Immature natural killer cell (primary cell): ENCODE measurements around the gene PRPF40A. TPM values are rescaled to one million over a fixed set of nuclear protein-coding genes. Genes with fewer than 3 reads are reported as not detected.

ENCODE experiments used
- DNase-seq, 3 donors: peaks; one replicate each; pipeline ENCODE4 v3.0.0; 2022; ENCODE audit warnings: mixed read lengths in 1 of 3
- H3K27ac Mint-ChIP-seq, 6 donors: one replicate each; pipeline ENCODE4 v1.8.0; 2020; ENCODE audit warnings: mixed read lengths in 6 of 6, mild to moderate bottlenecking in 5 of 6, inconsistent platforms in 4 of 6, moderate library complexity in 3 of 6
- H3K27me3 Mint-ChIP-seq, 3 donors: one replicate each; pipeline ENCODE4 v1.8.0; 2020 to 2021; ENCODE audit warnings: low read depth in 3 of 3, mild to moderate bottlenecking in 3 of 3, mixed read lengths in 3 of 3, moderate library complexity in 3 of 3, inconsistent platforms in 1 of 3
- H3K36me3 Mint-ChIP-seq, 3 donors: one replicate each; pipeline ENCODE4 v1.8.0; 2020; ENCODE audit warnings: mixed read lengths in 3 of 3, inconsistent platforms in 2 of 3, mild to moderate bottlenecking in 2 of 3
- H3K4me1 Mint-ChIP-seq, 2 donors: one replicate each; pipeline ENCODE4 v1.8.0; 2020; ENCODE audit warnings: inconsistent platforms in 2 of 2, mild to moderate bottlenecking in 2 of 2, mixed read lengths in 2 of 2, moderate library complexity in 1 of 2
- H3K4me3 Mint-ChIP-seq, 5 donors: one replicate each; pipeline ENCODE4 v1.8.0; 2020; ENCODE audit warnings: mild to moderate bottlenecking in 5 of 5, mixed read lengths in 5 of 5, inconsistent platforms in 3 of 5, moderate library complexity in 3 of 5
- H3K9me3 Mint-ChIP-seq, 6 donors: one replicate each; pipeline ENCODE4 v1.8.0; 2020; ENCODE audit warnings: mild to moderate bottlenecking in 6 of 6, mixed read lengths in 6 of 6, inconsistent platforms in 4 of 6, moderate library complexity in 3 of 6
- polyA plus RNA-seq, 3 donors: library from polyadenylated mRNA; unstranded; fragments of 300-500 nt; fragmentation: Illumina TruSeq; gene quantifications; one replicate each; pipeline ENCODE4 v1.2.3, GENCODE V29; 2021

PRPF40A gene
- polyA plus RNA-seq, 3 donors from 2014 or later = 76.1 to 132 (median 85.7) TPM

DNA sequence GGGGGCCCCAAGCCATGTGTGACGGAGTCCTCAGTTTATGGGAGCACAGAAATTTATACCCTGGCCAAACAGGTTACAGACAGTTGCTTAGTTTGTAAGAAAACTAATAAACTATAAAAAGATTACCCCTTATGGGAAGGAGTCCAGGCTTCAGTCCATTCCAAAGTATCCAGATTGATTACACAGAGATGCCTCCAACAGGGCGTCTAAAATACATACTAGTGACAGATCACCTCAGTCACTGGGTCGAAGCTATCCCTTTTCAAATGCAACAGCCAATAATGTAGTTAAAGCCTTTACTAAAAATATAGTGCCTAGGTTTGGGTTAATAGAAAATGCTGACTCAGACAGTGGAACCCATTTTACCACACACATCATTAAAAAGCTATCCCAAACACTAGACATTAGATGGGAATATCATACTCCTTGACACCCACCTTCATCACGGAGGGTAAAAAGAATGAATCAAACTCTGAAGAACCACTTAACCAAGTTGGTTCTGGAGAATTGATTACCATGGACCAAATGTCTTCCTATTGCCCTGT is 10.7 kb downstream of the PRPF40A start:
- peaks cover 67 to 91% of the 10 kb centered on the region in 2 donors for H3K4me1 Mint-ChIP-seq
- H3K27me3 Mint-ChIP-seq = peaks cover 0 to 2% (median under 1%) of the 10 kb centered on the region in 3 donors
- H3K4me3 Mint-ChIP-seq = no peak overlapping the region
- peaks cover 1 to 14% (median 12%) of the 10 kb centered on the region in 3 donors for H3K36me3 Mint-ChIP-seq
- H3K27ac Mint-ChIP-seq = no peak overlapping the region
- no peaks in the 10 kb centered on the region for H3K9me3 Mint-ChIP-seq
- no peak for DNase-seq

DNA sequence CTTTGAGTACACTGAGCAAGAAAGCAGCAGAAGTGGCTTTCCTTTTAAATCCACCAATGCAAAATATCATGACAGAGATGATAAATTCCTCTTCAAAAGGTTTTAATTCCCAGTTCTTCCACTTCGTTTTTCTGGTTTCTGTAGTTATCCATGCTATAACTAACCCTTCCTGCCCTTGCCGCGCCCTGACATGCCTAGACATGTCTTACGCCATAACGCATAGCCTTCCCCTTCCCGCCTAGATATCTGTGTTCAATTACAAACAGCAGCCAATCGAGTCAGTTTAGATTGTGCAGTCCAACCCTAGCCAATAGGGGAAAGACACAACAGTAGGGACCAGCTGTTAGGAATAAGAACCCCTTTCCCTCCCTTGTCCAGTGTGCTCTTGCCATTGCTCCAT is 16.1 kb downstream of the PRPF40A start:
- DNase-seq = no peak
- peaks cover 0 to 2% (median 2%) of the 10 kb centered on the region in 3 donors for H3K27me3 Mint-ChIP-seq
- H3K27ac Mint-ChIP-seq = no peak overlapping the region
- H3K4me1 Mint-ChIP-seq = peaks cover 52 to 90% of the 10 kb centered on the region in 2 donors
- peaks cover 5 to 10% (median 6%) of the 10 kb centered on the region in 3 donors for H3K36me3 Mint-ChIP-seq
- H3K4me3 Mint-ChIP-seq = peak overlapping the region in 1 of 5 donors; percentile 45
- no peaks in the 10 kb centered on the region for H3K9me3 Mint-ChIP-seq

DNA sequence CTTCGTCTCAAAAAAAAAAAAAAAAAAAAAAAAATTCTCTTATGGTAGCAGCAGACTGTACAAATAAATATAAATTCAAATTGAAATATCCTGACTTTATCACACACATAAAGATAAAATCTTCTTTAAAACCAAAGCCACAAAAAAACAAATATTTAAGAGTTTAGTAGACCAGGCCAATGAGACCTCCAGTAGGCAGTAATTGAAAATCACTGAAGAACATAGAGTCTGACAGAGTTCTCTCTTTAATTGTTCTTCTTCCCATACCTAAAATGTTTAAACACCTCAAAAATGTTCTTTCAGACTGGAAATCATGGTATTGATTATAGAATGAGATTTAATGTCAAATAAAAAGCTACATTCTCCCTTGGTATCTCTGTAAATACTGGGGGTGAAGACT is 20.8 kb downstream of the PRPF40A start:
- Mint-ChIP-seq H3K27me3 (peaks cover under 1 to 2% (median 2%) of the 10 kb centered on the region in 3 donors), H3K36me3 (peaks cover 0 to 4% (median 4%) of the 10 kb centered on the region in 3 donors), H3K4me3 (no peak overlapping the region), H3K27ac (peak overlapping the region in 5 of 6 donors; percentile 7 to 70 (median 62)), H3K9me3 (no peaks in the 10 kb centered on the region), H3K4me1 (peaks cover 38 to 75% of the 10 kb centered on the region in 2 donors)
- no peak for DNase-seq

DNA sequence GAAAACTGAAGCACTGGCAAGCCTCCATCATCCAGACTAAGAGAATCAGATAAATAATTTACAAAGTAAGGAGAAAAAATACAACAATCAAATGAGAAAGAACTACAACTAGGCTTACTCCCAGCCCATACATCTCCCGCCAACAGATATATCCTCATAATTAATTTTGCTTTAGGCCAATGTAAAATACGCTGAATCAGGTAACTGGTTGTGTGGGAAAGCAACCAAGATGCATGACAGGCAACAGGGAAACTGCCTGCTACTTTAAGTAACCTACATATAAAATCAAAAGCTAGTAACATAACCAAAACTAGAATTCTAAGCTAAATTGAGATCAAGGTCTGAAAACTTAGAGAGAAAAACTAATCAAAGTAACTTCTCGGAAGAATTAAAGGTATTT is 21.5 kb downstream of the PRPF40A start:
- Mint-ChIP-seq H3K9me3 (no peaks in the 10 kb centered on the region), H3K27me3 (peaks cover 0 to 2% (median 2%) of the 10 kb centered on the region in 3 donors), H3K4me1 (peaks cover 33 to 70% of the 10 kb centered on the region in 2 donors), H3K4me3 (peak overlapping the region in 1 of 5 donors; percentile 41), H3K36me3 (no peaks in the 10 kb centered on the region), H3K27ac (peak overlapping the region in 5 of 6 donors; percentile 29 to 89 (median 37))
- DNase-seq = no peak

DNA sequence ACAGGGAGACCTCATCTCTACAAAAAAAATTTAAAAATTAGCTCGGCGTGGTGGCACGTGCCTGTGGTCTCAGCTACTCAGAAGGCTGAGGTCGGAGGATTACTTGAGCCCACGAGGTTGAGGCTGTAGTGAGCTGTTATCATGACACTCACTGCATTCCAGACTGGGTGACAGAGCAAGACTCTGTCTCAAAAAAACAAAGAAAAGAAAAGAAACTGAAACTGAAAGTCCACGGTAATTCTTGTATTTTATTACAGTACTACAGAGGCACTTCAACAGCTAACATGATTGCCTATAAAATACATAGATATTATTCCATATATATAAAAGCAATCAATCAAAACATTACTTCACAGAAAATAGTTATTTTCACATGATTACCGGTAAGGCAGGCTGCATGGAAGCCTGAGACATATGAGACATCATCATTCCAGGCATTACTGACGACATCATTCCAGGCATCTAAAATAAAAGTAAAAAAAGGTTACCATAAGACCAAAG is 23.1 kb downstream of the PRPF40A start:
- H3K27ac Mint-ChIP-seq = peak overlapping the region; percentile 89 to 96 (median 92)
- H3K9me3 Mint-ChIP-seq = no peaks in the 10 kb centered on the region
- H3K4me1 Mint-ChIP-seq = peaks cover 28 to 55% of the 10 kb centered on the region in 2 donors
- peak; percentile 19 to 45 (median 29) for DNase-seq
- H3K36me3 Mint-ChIP-seq = no peaks in the 10 kb centered on the region
- H3K27me3 Mint-ChIP-seq = peaks cover 0 to 2% (median 2%) of the 10 kb centered on the region in 3 donors
- peak overlapping the region; percentile 81 to 93 (median 87) for H3K4me3 Mint-ChIP-seq

DNA sequence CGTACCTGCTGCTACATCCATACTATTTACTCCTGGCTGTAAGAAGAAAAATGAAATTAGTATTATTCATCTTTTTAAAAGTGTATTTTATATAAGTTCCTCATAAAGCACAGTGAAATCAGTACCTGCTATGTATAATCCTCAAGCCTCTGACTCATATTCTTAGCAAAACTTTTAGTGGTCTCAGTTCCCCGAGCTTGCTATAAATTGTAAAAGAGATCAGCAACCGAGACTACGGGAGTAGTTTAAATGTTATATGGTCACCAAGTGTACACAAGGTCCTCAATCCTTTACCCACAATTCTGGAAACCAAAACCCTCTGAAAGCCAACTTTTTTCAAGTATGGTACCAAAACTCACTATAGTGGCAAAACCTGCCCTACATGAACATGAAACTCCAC is 24.2 kb downstream of the PRPF40A start:
- H3K4me1 Mint-ChIP-seq = peaks cover 29 to 54% of the 10 kb centered on the region in 2 donors
- H3K4me3 Mint-ChIP-seq = no peak overlapping the region
- peak overlapping the region in 5 of 6 donors; percentile 4 to 89 (median 24) for H3K27ac Mint-ChIP-seq
- no peak for DNase-seq
- H3K27me3 Mint-ChIP-seq = peaks cover 0 to 2% (median 2%) of the 10 kb centered on the region in 3 donors
- H3K36me3 Mint-ChIP-seq = no peaks in the 10 kb centered on the region
- H3K9me3 Mint-ChIP-seq = no peaks in the 10 kb centered on the region

DNA sequence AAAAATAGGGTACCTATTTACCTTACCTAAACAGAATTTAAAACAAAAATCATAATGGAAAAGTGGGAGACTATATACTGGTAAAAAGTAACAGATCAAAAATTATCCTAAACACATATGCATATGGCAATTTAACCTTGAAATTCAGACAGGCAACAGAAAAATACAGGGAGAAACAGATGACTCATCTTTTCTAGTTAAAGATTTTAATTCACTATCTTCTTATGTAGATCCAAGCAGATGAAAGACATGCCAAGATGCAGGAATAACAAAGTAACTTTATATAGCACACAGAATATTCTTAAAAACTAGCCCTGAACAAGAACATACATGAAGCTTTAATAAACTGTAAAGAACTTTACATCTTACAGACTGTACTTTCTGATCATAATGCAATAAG is 30.9 kb downstream of the PRPF40A start:
- Mint-ChIP-seq H3K27ac (no peak overlapping the region), H3K4me3 (no peak overlapping the region), H3K36me3 (peaks cover 0 to 3% (median 0%) of the 10 kb centered on the region in 3 donors), H3K27me3 (peaks cover 0 to 1% (median 0%) of the 10 kb centered on the region in 3 donors), H3K9me3 (no peaks in the 10 kb centered on the region), H3K4me1 (peaks cover 19 to 50% of the 10 kb centered on the region in 2 donors)
- no peak for DNase-seq

DNA sequence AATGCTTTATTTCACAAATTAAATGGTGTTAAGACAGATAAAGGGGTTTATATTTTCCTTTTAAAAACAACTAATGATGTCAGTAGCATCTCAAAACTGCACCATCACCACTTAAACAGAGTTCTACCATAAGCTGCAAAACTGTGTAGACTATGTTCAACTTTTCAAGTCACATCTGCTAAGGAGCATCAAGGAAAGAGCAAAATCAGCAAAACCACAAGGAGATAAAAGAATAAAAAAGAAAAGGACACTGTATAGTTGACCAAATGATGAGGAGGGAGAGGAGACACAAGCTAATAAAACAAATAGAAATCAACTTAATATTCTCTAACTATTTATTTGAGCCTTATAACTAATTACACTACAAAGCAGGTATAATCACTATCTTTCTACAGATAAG is 33.9 kb downstream of the PRPF40A start:
- no peaks in the 10 kb centered on the region for H3K9me3 Mint-ChIP-seq
- peaks cover 19 to 47% of the 10 kb centered on the region in 2 donors for H3K4me1 Mint-ChIP-seq
- H3K27ac Mint-ChIP-seq = peak overlapping the region in 1 of 6 donors; percentile 30
- peaks cover 9 to 26% (median 10%) of the 10 kb centered on the region in 3 donors for H3K36me3 Mint-ChIP-seq
- DNase-seq = no peak
- peaks cover 0 to 1% (median 0%) of the 10 kb centered on the region in 3 donors for H3K27me3 Mint-ChIP-seq
- no peak overlapping the region for H3K4me3 Mint-ChIP-seq

DNA sequence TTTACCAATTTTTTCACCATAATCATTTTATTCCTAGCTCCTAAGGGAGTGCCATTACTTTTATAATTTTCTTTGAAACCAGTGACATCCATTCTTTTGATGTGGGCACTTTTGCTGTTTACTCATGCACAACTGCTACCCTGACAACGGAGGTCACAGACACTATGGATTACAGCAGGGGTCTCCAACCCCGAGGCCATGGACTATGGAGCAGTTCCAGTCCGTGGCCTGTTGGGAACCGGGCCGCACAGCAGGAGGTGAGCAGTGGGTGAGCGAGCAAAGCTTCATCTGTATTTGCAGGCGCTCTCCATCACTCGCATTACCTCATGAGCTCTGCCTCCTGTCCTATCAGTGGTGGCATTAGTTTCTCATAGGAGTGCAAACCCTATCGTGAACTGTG is 34.6 kb downstream of the PRPF40A start:
- no peak for DNase-seq
- Mint-ChIP-seq H3K27me3 (peaks cover 0 to 1% (median 0%) of the 10 kb centered on the region in 3 donors), H3K27ac (peak overlapping the region in 1 of 6 donors; percentile 53), H3K4me1 (peaks cover 18 to 47% of the 10 kb centered on the region in 2 donors), H3K4me3 (no peak overlapping the region), H3K36me3 (peaks cover 9 to 26% (median 10%) of the 10 kb centered on the region in 3 donors), H3K9me3 (no peaks in the 10 kb centered on the region)

DNA sequence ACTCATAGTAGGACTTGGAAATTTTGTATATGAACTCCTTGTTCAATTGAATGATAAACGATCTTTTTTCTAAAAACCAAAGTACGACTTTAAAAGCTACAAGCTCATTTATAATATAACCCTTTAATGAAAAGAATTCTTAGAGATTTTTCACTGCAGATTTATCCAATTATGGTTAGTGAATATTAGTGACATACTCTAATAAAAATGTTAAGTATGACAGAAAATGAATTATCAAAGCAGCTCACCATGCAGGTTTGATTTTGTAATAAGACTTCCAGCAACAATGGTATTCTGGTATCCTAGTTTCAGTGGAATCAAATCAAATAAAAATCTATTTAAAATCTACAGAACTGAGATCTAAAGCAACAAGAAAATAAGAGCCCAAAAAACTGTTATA is 38.5 kb downstream of the PRPF40A start:
- H3K27ac Mint-ChIP-seq = no peak overlapping the region
- peaks cover 9 to 45% (median 18%) of the 10 kb centered on the region in 3 donors for H3K36me3 Mint-ChIP-seq
- DNase-seq = no peak
- peaks cover 9 to 19% of the 10 kb centered on the region in 2 donors for H3K4me1 Mint-ChIP-seq
- peaks cover 0 to 1% (median 0%) of the 10 kb centered on the region in 3 donors for H3K27me3 Mint-ChIP-seq
- no peaks in the 10 kb centered on the region for H3K9me3 Mint-ChIP-seq
- no peak overlapping the region for H3K4me3 Mint-ChIP-seq

DNA sequence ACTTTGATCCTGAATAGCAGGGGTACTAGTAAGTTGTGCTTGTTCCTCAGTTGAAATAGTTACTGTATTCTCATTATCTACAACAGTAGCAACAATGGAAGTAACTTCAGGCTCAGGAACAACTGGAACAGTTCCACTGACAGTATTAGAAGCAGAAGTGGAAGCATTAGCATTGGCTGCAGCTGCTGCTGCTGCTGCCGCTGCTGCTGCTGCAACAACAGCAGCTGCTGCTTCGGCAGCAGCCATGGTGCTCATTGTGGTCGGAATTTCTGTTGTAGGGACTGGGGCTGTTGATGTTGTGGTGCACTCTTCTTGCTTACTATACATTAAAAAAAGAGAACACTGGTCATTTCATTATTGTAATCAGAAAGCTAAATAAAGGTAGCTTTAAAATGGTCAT is 40.8 kb downstream of the PRPF40A start:
- H3K4me1 Mint-ChIP-seq = peaks cover 0 to 3% of the 10 kb centered on the region in 2 donors
- no peaks in the 10 kb centered on the region for H3K9me3 Mint-ChIP-seq
- no peak for DNase-seq
- no peak overlapping the region for H3K27ac Mint-ChIP-seq
- peaks cover 13 to 59% (median 24%) of the 10 kb centered on the region in 3 donors for H3K36me3 Mint-ChIP-seq
- H3K4me3 Mint-ChIP-seq = no peak overlapping the region
- no peaks in the 10 kb centered on the region for H3K27me3 Mint-ChIP-seq

DNA sequence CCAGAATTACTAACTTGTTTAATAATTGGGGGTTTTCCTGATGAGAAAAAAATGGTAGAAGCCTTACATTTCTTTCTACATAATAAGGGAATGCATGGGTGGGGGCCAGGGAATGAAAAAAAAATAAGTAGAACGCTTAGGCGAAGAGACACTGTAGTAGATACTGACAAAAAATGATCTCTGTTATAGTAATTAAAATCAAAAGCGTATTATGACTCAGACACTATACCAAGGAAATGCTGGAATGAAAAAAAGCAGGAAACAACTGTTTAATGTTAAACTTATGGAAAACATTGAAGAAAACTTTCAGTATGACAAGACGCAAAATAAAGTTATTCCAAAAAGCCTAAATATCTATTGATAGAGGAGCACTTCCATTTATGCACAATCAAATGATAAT is 42.9 kb downstream of the PRPF40A start:
- peak overlapping the region in 3 of 6 donors; percentile 4 to 51 (median 43) for H3K27ac Mint-ChIP-seq
- H3K4me1 Mint-ChIP-seq = no peaks in the 10 kb centered on the region
- DNase-seq = no peak
- no peak overlapping the region for H3K4me3 Mint-ChIP-seq
- H3K9me3 Mint-ChIP-seq = no peaks in the 10 kb centered on the region
- peaks cover 4 to 52% (median 21%) of the 10 kb centered on the region in 3 donors for H3K36me3 Mint-ChIP-seq
- H3K27me3 Mint-ChIP-seq = no peaks in the 10 kb centered on the region

DNA sequence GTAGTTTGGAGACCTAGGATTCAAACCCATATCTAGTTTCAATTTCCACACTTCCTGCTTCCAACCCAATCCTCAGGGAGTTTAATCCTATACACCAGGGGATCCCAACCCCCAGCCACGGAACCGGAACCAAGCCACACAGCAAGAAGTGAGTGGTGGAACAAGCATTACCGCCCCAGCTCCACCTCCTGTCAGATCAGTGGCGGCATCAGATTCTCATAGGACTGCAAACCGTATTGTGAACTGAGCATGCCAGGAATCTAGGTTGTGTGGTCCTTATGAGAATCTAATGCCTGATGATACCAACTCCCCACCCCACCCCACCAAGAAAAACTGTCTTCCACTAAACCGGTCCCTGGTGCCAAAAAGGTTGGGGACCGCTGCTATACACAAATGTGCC is 52.5 kb downstream of the PRPF40A start:
- H3K27me3 Mint-ChIP-seq = no peaks in the 10 kb centered on the region
- no peaks in the 10 kb centered on the region for H3K4me1 Mint-ChIP-seq
- no peak overlapping the region for H3K27ac Mint-ChIP-seq
- H3K9me3 Mint-ChIP-seq = no peaks in the 10 kb centered on the region
- no peak for DNase-seq
- H3K36me3 Mint-ChIP-seq = peaks cover 30 to 64% (median 41%) of the 10 kb centered on the region in 3 donors
- H3K4me3 Mint-ChIP-seq = no peak overlapping the region

DNA sequence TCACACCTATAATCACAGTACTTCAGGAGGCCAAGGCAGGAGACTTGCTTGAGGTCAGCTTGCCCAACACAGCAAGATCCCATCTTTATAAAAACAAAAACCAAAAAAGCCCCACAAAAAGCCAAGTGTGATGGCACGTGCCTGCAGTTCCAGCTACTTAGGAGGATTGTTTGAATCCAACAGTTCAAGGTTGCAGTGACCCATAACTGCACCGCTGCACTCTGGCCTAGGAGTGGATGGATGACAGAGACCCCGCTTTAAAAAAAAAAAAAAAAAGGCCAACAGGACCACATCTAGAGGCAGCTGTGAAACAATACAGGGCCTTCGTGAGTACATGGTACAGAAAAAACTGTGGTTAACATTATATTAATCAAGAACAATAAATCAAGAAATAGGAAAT is 56.2 kb downstream of the PRPF40A start:
- Mint-ChIP-seq H3K9me3 (no peaks in the 10 kb centered on the region), H3K4me3 (no peak overlapping the region), H3K4me1 (no peaks in the 10 kb centered on the region), H3K36me3 (peaks cover 34 to 57% (median 36%) of the 10 kb centered on the region in 3 donors), H3K27ac (no peak overlapping the region), H3K27me3 (no peaks in the 10 kb centered on the region)
- DNase-seq = no peak
